ENCODE results near the gene CLASP2.

DNA sequence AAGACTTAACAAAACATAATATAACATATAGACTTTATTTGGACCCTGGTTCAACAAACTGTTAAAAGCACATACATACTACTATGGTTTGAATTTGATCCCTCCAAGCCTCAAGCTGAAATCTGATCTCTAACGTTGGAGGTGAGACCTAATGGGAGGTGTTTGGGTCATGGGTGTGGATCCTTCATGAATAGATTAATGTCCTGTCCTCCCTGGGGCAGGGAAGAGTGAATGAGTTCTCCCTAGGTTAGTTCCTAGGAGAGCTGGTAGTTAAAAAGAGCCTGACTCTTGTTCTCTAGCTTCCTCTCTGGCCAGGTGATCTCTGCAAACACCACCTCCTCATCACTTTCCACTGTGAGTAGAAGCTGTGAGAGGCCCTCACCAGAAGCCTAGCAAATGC is 36.4 kb downstream of the CLASP2 start:
- TF ChIP-seq, protein P1, sequence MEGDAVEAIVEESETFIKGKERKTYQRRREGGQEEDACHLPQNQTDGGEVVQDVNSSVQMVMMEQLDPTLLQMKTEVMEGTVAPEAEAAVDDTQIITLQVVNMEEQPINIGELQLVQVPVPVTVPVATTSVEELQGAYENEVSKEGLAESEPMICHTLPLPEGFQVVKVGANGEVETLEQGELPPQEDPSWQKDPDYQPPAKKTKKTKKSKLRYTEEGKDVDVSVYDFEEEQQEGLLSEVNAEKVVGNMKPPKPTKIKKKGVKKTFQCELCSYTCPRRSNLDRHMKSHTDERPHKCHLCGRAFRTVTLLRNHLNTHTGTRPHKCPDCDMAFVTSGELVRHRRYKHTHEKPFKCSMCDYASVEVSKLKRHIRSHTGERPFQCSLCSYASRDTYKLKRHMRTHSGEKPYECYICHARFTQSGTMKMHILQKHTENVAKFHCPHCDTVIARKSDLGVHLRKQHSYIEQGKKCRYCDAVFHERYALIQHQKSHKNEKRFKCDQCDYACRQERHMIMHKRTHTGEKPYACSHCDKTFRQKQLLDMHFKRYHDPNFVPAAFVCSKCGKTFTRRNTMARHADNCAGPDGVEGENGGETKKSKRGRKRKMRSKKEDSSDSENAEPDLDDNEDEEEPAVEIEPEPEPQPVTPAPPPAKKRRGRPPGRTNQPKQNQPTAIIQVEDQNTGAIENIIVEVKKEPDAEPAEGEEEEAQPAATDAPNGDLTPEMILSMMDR (IDR thresholded peaks at IDR 0.05): no peak
- TF ChIP-seq POLR2AphosphoS5 (IDR thresholded peaks at IDR 0.05; ENCODE audit: low read depth, low read length): no peak
- no peak for TF ChIP-seq SIN3A (IDR thresholded peaks at IDR 0.05; ENCODE audit: borderline replicate concordance, insufficient read depth, low read depth, low read length)
- TF ChIP-seq, protein P2, sequence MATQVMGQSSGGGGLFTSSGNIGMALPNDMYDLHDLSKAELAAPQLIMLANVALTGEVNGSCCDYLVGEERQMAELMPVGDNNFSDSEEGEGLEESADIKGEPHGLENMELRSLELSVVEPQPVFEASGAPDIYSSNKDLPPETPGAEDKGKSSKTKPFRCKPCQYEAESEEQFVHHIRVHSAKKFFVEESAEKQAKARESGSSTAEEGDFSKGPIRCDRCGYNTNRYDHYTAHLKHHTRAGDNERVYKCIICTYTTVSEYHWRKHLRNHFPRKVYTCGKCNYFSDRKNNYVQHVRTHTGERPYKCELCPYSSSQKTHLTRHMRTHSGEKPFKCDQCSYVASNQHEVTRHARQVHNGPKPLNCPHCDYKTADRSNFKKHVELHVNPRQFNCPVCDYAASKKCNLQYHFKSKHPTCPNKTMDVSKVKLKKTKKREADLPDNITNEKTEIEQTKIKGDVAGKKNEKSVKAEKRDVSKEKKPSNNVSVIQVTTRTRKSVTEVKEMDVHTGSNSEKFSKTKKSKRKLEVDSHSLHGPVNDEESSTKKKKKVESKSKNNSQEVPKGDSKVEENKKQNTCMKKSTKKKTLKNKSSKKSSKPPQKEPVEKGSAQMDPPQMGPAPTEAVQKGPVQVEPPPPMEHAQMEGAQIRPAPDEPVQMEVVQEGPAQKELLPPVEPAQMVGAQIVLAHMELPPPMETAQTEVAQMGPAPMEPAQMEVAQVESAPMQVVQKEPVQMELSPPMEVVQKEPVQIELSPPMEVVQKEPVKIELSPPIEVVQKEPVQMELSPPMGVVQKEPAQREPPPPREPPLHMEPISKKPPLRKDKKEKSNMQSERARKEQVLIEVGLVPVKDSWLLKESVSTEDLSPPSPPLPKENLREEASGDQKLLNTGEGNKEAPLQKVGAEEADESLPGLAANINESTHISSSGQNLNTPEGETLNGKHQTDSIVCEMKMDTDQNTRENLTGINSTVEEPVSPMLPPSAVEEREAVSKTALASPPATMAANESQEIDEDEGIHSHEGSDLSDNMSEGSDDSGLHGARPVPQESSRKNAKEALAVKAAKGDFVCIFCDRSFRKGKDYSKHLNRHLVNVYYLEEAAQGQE (IDR thresholded peaks at IDR 0.05; ENCODE audit: insufficient read depth in 1 of 2, low read depth in 2 of 2, low read length in 1 of 2): no peak
- no peak for TF ChIP-seq TCF7L2 (IDR thresholded peaks at IDR 0.05; ENCODE audit: low read depth, low read length)

Measured in Panc1 (cell line).